ENCODE measurements around the gene CAPN12. TPM values are rescaled to one million over a fixed set of nuclear protein-coding genes. Genes with fewer than 3 reads are reported as not detected.

The CAPN12 gene
- total and polyA plus RNA-seq, 10 of the 15 experiments (the other 5 are each of a cell fraction or from before 2014, with no cell fraction given), result 0.64 to 4.6 (median 2.0) TPM

GRCh38 chr19:38684078-38684861 is 60.0 kb downstream of the CAPN12 start (continued):
- TF ChIP-seq BMI1 (IDR thresholded peaks at IDR 0.05; ENCODE audit: borderline replicate concordance) (no peak), SMARCA5 (IDR thresholded peaks at IDR 0.05) (0 out of 2 replicates have a peak, but pooled peaks have one; percentile 34), SMAD1 (IDR thresholded peaks at IDR 0.05; ENCODE audit: low read depth, partially characterized antibody) (no peak), HCFC1 (IDR thresholded peaks at IDR 0.05; ENCODE audit: low read length) (no peak), MTA3 (IDR thresholded peaks at IDR 0.05; ENCODE audit: borderline replicate concordance, low read length) (no peak), CREM (IDR thresholded peaks at IDR 0.05; ENCODE audit: low read depth) (peak; percentile 73), HDAC2 (IDR thresholded peaks at IDR 0.05) (no peak), TAF1 (IDR thresholded peaks at IDR 0.05; ENCODE audit: borderline replicate concordance, low read depth, low read length) (no peak), MEF2A (IDR thresholded peaks at IDR 0.05; ENCODE audit: insufficient read depth, low read depth, low read length) (peak; percentile 50; the same call in 1 of the 2 replicates), EED (IDR thresholded peaks at IDR 0.05; ENCODE audit: low read depth) (peak; percentile 80), ZNF384 (IDR thresholded peaks at IDR 0.05; ENCODE audit: borderline replicate concordance, low read depth, low read length) (no peak), SUZ12 (IDR thresholded peaks at IDR 0.05; ENCODE audit: unreplicated experiment) (no peak), MTA2 (IDR thresholded peaks at IDR 0.05; ENCODE audit: low read depth) (peak; percentile 12; the same call in 1 of the 2 replicates), CEBPB (IDR thresholded peaks at IDR 0.05; ENCODE audit: borderline replicate concordance in 1 of 2, low read depth in 2 of 2, low read length in 2 of 2) (no peak), TCF7 (IDR thresholded peaks at IDR 0.05; ENCODE audit: borderline replicate concordance) (no peak), SREBF1 (IDR thresholded peaks at IDR 0.05; ENCODE audit: low read length) (no peak), NFYB (IDR thresholded peaks at IDR 0.05; ENCODE audit: insufficient read depth, low read depth, low read length) (no peak), BRCA1 (IDR thresholded peaks at IDR 0.05; ENCODE audit: low read depth, low read length) (no peak), SUPT20H (IDR thresholded peaks at IDR 0.05; ENCODE audit: borderline replicate concordance, control insufficient read depth, low read depth, low read length) (no peak), PAX5 (IDR thresholded peaks at IDR 0.05; ENCODE audit: borderline replicate concordance, low read depth, low read length) (0 out of 2 replicates have a peak, but pooled peaks have one; percentile 25), IKZF2 (IDR thresholded peaks at IDR 0.05) (peak; percentile 56 to 69), FOXM1 (IDR thresholded peaks at IDR 0.05; ENCODE audit: low read depth, low read length) (no peak), MYC (IDR thresholded peaks at IDR 0.05; ENCODE audit: insufficient read depth, insufficient read length, insufficient replicate concordance, low read length, severe bottlenecking) (no peak), RUNX3 (IDR thresholded peaks at IDR 0.05; ENCODE audit: low read length) (peak; percentile 36; the same call in 1 of the 2 replicates), SMAD5 (IDR thresholded peaks at IDR 0.05; ENCODE audit: low read depth) (no peak), BCL3 (IDR thresholded peaks at IDR 0.05; ENCODE audit: borderline replicate concordance, insufficient read depth, low read depth, low read length, poor library complexity, severe bottlenecking) (no peak), KDM1A (IDR thresholded peaks at IDR 0.05; ENCODE audit: borderline replicate concordance) (no peak)
- TF ChIP-seq, protein P1, sequence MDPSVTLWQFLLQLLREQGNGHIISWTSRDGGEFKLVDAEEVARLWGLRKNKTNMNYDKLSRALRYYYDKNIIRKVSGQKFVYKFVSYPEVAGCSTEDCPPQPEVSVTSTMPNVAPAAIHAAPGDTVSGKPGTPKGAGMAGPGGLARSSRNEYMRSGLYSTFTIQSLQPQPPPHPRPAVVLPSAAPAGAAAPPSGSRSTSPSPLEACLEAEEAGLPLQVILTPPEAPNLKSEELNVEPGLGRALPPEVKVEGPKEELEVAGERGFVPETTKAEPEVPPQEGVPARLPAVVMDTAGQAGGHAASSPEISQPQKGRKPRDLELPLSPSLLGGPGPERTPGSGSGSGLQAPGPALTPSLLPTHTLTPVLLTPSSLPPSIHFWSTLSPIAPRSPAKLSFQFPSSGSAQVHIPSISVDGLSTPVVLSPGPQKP (IDR thresholded peaks at IDR 0.05; ENCODE audit: low read depth, low read length), result no peak
- TF ChIP-seq, protein P2, sequence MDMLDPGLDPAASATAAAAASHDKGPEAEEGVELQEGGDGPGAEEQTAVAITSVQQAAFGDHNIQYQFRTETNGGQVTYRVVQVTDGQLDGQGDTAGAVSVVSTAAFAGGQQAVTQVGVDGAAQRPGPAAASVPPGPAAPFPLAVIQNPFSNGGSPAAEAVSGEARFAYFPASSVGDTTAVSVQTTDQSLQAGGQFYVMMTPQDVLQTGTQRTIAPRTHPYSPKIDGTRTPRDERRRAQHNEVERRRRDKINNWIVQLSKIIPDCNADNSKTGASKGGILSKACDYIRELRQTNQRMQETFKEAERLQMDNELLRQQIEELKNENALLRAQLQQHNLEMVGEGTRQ (IDR thresholded peaks at IDR 0.05; ENCODE audit: borderline replicate concordance, low read depth, low read length), result no peak

Measured in GM12878 (cell line).